Stomach smooth muscle (tissue), 2 donors: ENCODE measurements around the gene IL17F.

Experiments
- H3K27ac ChIP-seq: one replicate; pipeline ENCODE4 v1.7.0; 2013; ENCODE audit warnings: mild to moderate bottlenecking, low read length, inconsistent platforms
- H3K27me3 ChIP-seq, 2 donors: one replicate each; pipeline ENCODE4 v1.7.0; 2013; ENCODE audit warnings: low read length in 2 of 2; ENCODE audit not compliant: insufficient read depth in 2 of 2, control insufficient read depth in 1 of 2
- H3K36me3 ChIP-seq, 2 donors: one replicate each; pipeline ENCODE4 v1.7.0; 2013; ENCODE audit warnings: low read length in 2 of 2; ENCODE audit not compliant: control insufficient read depth in 2 of 2, insufficient read depth in 2 of 2
- H3K4me1 ChIP-seq: one replicate; pipeline ENCODE4 v1.7.0; 2013; ENCODE audit warnings: low read length; ENCODE audit not compliant: control insufficient read depth, insufficient read depth
- H3K4me3 ChIP-seq, 2 donors: one replicate each; pipeline ENCODE4 v1.7.0; 2013; ENCODE audit warnings: low read length in 2 of 2
- H3K9ac ChIP-seq, 2 donors: one replicate each; pipeline ENCODE4 v1.7.0; 2013; ENCODE audit warnings: low read length in 2 of 2, mild to moderate bottlenecking in 1 of 2
- H3K9me3 ChIP-seq, 2 donors: one replicate each; pipeline ENCODE4 v1.7.0; 2013; ENCODE audit warnings: low read length in 2 of 2; ENCODE audit not compliant: control insufficient read depth in 2 of 2
- donor health status: healthy.
- donor health status: Pancreatic carcinoma.

Gene IL17F

DNA sequence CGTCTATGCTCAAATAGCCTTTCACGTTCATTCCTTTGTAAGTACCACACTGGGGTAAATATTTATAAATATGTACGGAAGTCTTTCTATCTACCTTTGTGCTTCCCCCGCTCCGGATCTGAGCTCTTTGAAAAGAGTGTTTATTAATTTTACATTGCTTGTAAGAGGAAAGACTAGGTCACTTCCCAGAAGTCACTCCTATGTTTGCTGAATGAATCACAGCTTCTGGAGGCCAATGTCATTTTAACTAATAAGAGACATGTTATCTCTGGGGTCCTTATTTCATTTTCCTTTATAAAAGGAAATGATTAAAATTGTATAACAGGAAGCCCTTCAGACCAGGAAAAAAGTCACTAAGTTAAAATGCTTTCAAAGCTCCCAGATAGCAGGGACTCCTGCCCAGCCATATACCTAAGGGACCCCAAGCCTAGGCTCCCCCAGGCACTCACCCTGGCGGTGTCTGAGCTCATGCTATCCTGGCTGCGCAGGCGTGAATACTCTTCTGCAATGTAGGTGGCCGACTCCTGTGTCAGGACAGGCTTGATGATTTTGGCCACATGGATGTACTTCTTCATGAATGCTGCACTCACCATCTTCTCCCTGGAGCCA, 27.7 kb upstream of the IL17F start:
- Histone ChIP-seq H3K9ac (no peak overlapping the region), H3K27ac (no peak overlapping the region), H3K4me3 (no peak overlapping the region), H3K4me1 (no peaks in the 10 kb centered on the region), H3K36me3 (peaks cover 45 to 47% of the 10 kb centered on the region in 2 donors), H3K27me3 (no peaks in the 10 kb centered on the region), H3K9me3 (no peaks in the 10 kb centered on the region)

DNA sequence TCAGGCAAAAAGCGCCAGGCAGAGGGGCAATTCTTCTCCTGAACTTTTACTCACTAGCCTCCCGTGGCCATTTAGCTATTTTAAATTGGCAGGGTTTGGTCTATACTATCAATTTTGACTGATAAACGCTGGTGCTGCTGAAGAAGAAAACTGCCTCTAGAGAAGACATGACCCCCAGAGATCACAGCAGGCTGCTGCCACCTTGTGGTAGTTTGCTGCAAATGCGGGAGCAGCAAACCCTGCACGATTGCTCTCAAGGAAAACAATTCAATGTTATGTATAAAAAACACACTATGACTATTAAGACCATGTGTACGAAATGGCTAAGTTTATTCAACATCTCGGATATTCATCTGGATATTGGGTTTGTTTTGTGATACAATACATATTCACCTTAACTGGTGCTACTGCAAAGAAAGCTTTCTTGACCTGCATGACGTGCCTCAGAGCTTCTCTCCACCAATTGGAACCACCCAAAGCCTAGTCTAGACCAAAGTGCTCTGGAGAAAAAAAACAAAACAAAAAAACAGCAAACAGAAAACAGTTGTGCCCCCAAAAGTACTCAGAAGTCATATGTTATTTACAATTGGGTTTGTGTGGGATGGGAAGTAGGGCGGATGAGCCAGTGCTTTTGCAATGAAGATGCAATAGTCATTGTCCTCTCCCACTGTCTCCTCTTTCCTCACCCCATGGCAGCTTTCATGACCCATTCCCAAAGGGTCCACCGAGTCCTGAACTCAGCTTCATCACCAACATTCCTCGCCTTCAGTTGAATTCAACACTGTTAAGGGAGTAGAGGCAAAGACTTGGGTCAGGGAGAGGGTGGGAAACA, 19.6 kb upstream of the IL17F start:
- Histone ChIP-seq H3K36me3 (peaks cover 27 to 31% of the 10 kb centered on the region in 2 donors), H3K9me3 (no peaks in the 10 kb centered on the region), H3K4me3 (no peak overlapping the region), H3K27me3 (no peaks in the 10 kb centered on the region), H3K4me1 (no peaks in the 10 kb centered on the region), H3K9ac (no peak overlapping the region), H3K27ac (no peak overlapping the region)

DNA sequence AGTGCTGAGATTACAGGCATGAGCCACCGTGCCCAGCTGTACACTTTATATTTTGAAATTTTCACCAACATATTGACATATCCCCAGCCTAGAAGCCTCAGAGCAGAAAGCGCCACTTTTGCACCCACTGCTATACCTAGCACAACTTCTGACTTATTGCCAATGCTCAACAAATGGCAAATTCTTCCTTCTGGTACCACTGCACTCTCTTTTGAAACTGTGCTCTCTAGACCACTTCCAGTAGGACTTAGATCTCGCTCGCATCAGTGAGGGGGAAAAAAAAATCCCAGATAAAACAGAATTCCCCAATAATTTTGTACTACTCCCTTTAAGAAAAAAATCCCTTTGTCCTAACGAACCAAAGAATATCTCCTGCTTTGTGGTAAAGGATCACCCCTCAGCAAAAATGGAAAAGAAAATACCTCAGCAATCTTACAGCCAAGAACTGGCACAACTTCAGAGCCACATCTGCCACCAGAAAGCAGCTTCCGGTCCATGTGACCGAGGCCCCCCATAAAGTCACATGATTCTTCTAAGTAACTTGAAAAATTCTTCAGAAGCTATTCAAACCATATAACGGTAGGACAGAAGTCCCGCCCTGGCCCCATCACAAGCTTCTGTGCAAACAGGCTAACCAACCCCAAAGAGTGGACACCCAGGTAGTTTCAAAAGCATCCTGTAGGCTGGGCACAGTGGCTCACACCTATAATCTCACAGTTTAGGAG, 18.5 kb upstream of the IL17F start:
- Histone ChIP-seq H3K4me3 (no peak overlapping the region), H3K9ac (no peak overlapping the region), H3K27me3 (no peaks in the 10 kb centered on the region), H3K4me1 (no peaks in the 10 kb centered on the region), H3K36me3 (peaks cover 18 to 20% of the 10 kb centered on the region in 2 donors), H3K27ac (no peak overlapping the region), H3K9me3 (no peaks in the 10 kb centered on the region)

DNA sequence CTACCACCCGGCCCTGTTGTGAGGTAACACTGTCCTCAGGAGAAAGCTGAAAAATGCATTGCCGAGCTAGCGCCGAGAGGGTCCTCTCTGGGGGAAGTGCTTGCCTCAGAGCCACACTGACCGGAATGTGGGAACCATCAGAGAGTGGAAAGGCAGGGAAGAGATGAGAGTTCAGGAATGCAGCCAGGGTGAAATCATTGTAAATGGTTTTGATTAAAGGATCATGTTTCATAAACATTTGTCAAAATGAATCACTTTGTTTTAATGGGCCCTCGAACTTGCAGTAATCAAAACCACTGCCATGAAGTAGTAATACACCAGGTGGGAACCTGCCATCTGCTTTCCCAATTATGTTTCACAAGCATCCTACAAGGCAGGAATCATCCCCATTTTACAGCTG, 16.9 kb upstream of the IL17F start:
- Histone ChIP-seq H3K4me3 (no peak overlapping the region), H3K9me3 (no peaks in the 10 kb centered on the region), H3K9ac (no peak overlapping the region), H3K27me3 (no peaks in the 10 kb centered on the region), H3K27ac (no peak overlapping the region), H3K36me3 (peaks cover 14 to 15% of the 10 kb centered on the region in 2 donors), H3K4me1 (no peaks in the 10 kb centered on the region)

DNA sequence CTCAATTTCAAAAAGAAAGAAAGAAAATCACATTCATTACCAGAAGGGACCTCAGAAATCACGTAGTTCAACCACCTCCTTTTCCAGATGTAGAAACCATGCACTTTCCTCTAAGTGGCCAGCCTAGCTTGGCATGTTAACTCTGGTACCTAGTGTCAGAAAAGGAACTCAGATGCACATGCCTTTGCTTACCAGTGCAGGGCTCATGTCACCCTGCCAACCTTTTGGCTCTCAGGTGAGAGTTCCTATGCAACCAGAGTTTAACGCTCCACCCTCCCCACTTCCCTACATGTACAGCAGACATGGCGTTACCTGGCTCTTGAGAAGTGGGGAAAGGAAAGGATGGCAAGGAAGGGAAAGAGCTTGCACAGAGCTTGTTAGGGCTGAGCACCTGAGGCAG, 16.3 kb upstream of the IL17F start:
- H3K36me3 ChIP-seq, result peaks cover 9 to 11% of the 10 kb centered on the region in 2 donors
- no peaks in the 10 kb centered on the region for H3K27me3 ChIP-seq
- no peak overlapping the region for H3K27ac ChIP-seq
- no peak overlapping the region for H3K4me3 ChIP-seq
- no peaks in the 10 kb centered on the region for H3K9me3 ChIP-seq
- no peak overlapping the region for H3K9ac ChIP-seq
- H3K4me1 ChIP-seq, result no peaks in the 10 kb centered on the region

DNA sequence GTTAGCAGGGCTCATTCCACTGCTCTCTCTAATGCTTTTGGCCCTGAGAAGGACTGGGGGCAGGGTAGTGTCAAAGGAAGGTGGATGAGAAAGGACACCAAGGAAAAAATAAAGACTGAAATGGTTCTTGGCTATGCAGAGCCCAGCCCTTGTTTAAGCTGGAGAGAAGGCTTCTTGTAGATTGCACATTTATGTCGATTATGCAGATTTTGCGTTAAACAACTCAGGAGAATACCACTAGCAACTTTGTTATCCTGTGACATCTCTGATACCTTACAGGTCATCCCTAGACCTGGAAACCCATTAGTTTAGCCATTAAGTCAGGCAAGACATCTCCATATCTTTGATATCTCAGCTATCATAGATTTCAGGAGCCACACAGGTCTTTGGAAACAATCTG, 11.1 kb upstream of the IL17F start:
- H3K4me3 ChIP-seq, result no peak overlapping the region
- H3K4me1 ChIP-seq, result no peaks in the 10 kb centered on the region
- H3K27me3 ChIP-seq, result peaks cover 0 to 3% of the 10 kb centered on the region in 2 donors
- no peaks in the 10 kb centered on the region for H3K36me3 ChIP-seq
- no peaks in the 10 kb centered on the region for H3K9me3 ChIP-seq
- H3K27ac ChIP-seq, result no peak overlapping the region
- H3K9ac ChIP-seq, result no peak overlapping the region

DNA sequence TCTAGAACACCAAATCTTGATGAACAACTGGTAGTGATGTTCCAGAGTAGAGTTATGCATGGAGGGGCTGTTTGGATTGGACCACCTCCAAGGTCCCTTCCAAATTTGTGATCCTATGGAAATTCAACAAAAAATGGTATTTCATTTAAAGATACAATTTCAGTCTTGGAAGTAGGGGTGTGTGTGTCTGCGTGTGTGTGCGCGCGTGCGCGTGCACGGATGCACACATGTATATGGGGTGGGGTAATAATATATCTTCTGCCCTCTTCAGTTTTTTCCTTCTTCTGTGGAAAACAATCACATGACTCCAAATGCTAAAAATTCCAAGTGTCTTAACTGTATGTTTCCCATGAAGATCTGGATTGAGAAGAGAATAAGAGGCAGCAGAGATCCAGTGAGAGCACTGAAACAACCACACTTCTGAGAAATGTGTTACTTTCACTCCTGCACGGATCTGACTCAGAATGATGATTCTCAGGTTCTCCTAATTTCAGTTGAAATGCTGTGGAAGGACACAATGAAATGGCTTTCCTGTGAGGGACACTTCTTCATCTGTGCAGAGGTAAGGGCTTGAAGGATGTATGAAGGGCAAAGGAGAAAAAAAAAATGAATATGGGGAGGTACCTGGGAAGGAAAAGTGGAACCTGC, 10.6 kb upstream of the IL17F start:
- no peaks in the 10 kb centered on the region for H3K36me3 ChIP-seq

DNA sequence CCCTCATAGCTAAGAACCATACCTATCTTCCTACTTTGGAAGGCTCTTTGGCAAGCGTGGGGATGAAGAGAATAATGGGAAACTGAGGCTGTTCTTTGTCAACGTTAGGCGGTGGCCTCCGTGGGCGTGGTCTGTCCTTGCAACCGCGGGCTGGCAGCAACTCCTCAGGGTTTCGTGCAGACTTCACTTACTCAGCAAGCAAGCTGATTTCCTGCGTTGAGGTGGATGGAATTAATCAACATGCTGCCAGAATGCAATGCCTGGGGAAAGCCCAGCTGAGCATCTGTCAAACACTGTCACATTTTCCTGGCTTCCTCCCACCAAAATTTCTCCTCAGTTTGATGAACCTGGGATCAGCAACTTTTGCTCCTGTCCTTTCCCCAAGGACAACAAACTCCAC, 9.2 kb upstream of the IL17F start:
- Histone ChIP-seq H3K27me3 (peaks cover 0 to 3% of the 10 kb centered on the region in 2 donors), H3K4me3 (no peak overlapping the region), H3K9ac (no peak overlapping the region), H3K4me1 (no peaks in the 10 kb centered on the region), H3K9me3 (no peaks in the 10 kb centered on the region), H3K27ac (no peak overlapping the region), H3K36me3 (no peaks in the 10 kb centered on the region)

More for the DNA sequence above, 10.6 kb upstream of the IL17F start:
- H3K4me1 ChIP-seq, result no peaks in the 10 kb centered on the region
- H3K27me3 ChIP-seq, result peaks cover 0 to 3% of the 10 kb centered on the region in 2 donors
- H3K4me3 ChIP-seq, result no peak overlapping the region
- no peak overlapping the region for H3K9ac ChIP-seq
- H3K9me3 ChIP-seq, result no peaks in the 10 kb centered on the region
- no peak overlapping the region for H3K27ac ChIP-seq

DNA sequence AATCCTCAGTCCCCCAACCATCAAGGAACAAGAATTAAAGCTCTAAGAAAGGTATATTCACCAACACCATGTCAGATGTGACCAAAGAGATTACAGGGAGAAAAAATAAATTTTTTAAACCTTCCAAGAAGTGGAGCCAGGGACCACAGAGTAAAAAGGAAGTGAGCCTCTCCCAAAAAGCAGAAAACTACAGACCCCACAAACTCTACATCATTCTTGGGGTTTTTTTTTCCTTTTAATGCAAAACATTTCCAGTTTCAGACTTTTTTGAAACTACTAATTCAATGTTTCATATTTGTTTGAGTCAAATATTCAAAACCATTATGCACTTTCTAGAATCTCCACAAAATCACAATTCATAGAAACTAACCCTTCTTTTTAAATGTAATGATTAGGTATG, 6.8 kb upstream of the IL17F start:
- Histone ChIP-seq H3K36me3 (no peaks in the 10 kb centered on the region), H3K9me3 (no peaks in the 10 kb centered on the region), H3K9ac (no peak overlapping the region), H3K27me3 (peaks cover 0 to 3% of the 10 kb centered on the region in 2 donors), H3K4me3 (no peak overlapping the region), H3K4me1 (no peaks in the 10 kb centered on the region), H3K27ac (no peak overlapping the region)

DNA sequence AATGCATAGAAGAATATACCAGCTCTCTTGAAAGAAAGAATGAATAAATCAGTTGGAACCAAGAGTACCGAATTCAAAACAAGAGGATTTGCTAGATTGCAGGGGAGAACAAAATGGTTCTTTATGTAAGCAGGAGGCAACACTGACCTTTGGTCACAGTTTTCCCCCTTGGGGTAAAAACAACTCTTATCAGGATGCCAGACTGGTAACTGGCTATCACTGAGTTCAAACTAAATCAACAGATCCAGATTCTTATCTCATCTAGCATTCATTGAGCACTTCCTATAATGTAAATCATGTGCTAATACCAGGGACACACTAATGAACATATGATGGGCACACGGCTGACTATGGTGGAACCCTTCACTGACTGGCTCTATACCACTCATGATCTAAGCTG, 4.8 kb upstream of the IL17F start:
- H3K9ac ChIP-seq, result no peak overlapping the region
- no peaks in the 10 kb centered on the region for H3K36me3 ChIP-seq
- H3K4me3 ChIP-seq, result no peak overlapping the region

More for the DNA sequence above, 4.8 kb upstream of the IL17F start:
- H3K27me3 ChIP-seq, result peaks cover 0 to 3% of the 10 kb centered on the region in 2 donors
- no peaks in the 10 kb centered on the region for H3K9me3 ChIP-seq
- H3K4me1 ChIP-seq, result no peaks in the 10 kb centered on the region
- H3K27ac ChIP-seq, result no peak overlapping the region
